H9 (cell line): Measurements from ENCODE around the gene MAJIN. TPM values are rescaled to one million over a fixed set of nuclear protein-coding genes. Genes with fewer than 3 reads are reported as not detected.

Source experiments
- DNase-seq: peaks from one replicate; pipeline ENCODE4 v3.0.0-alpha.2; 2017
- H2AFZ ChIP-seq: one replicate; pipeline ENCODE4 v1.6.1; 2013; ENCODE audit warnings: mild to moderate bottlenecking, low read length, control low read depth, moderate library complexity
- H2AK5ac ChIP-seq: 2 replicates; pipeline ENCODE4 v1.6.1; 2013; ENCODE audit warnings: low read length, control low read depth, mixed read lengths; ENCODE audit not compliant: insufficient read length
- H2BK120ac ChIP-seq: one replicate; pipeline ENCODE4 v1.6.1; 2013; ENCODE audit warnings: low read depth, mild to moderate bottlenecking, low read length, control low read depth, inconsistent platforms; ENCODE audit not compliant: poor library complexity, severe bottlenecking
- H2BK12ac ChIP-seq: 2 replicates; pipeline ENCODE4 v1.6.1; 2013; ENCODE audit warnings: low read length, control low read depth, mixed read lengths, low read depth; ENCODE audit not compliant: insufficient read length
- H2BK15ac ChIP-seq: 2 replicates; pipeline ENCODE4 v1.6.1; 2013; ENCODE audit warnings: low read depth, low read length, control low read depth
- H2BK20ac ChIP-seq: one replicate; pipeline ENCODE4 v1.6.1; 2013; ENCODE audit warnings: low read depth, mild to moderate bottlenecking, low read length, control low read depth, inconsistent platforms; ENCODE audit not compliant: poor library complexity, severe bottlenecking
- H2BK5ac ChIP-seq: 2 replicates; pipeline ENCODE4 v1.6.1; 2013; ENCODE audit warnings: low read length, control low read depth, mixed read lengths; ENCODE audit not compliant: insufficient read length
- H3K14ac ChIP-seq: 2 replicates; pipeline ENCODE4 v1.6.1; 2013; ENCODE audit warnings: low read length, control low read depth; ENCODE audit not compliant: insufficient read depth
- H3K18ac ChIP-seq: 2 replicates; pipeline ENCODE4 v1.6.1; 2013; ENCODE audit warnings: low read depth, mild to moderate bottlenecking, mixed read lengths, low read length, control low read depth; ENCODE audit not compliant: insufficient read length
- H3K23ac ChIP-seq: 2 replicates; pipeline ENCODE4 v1.6.1; 2013; ENCODE audit warnings: low read length, control low read depth, mixed read lengths, low read depth; ENCODE audit not compliant: insufficient read length
- H3K23me2 ChIP-seq: 2 replicates; pipeline ENCODE4 v1.6.1; 2013; ENCODE audit warnings: low read depth, mild to moderate bottlenecking, mixed read lengths, low read length, control low read depth; ENCODE audit not compliant: insufficient read length, poor library complexity, severe bottlenecking
- H3K27ac ChIP-seq: 2 replicates; pipeline ENCODE4 v1.5.1; 2013; ENCODE audit warnings: low read length, control low read depth, mixed read lengths, low read depth; ENCODE audit not compliant: insufficient read length
- H3K27me3 ChIP-seq: 2 replicates; pipeline ENCODE4 v1.6.1; 2013; ENCODE audit warnings: low read length, control low read depth, inconsistent platforms; ENCODE audit not compliant: insufficient read depth
- H3K4ac ChIP-seq: 2 replicates; pipeline ENCODE4 v1.6.1; 2013; ENCODE audit warnings: low read depth, mild to moderate bottlenecking, control low read depth, inconsistent platforms, low read length, moderate library complexity
- H3K4me1 ChIP-seq: 2 replicates; pipeline ENCODE4 v1.6.1; 2013; ENCODE audit warnings: low read length, control low read depth, inconsistent platforms; ENCODE audit not compliant: insufficient read depth
- H3K4me2 ChIP-seq: 2 replicates; pipeline ENCODE4 v1.6.1; 2013; ENCODE audit warnings: low read length, control low read depth, mixed read lengths; ENCODE audit not compliant: insufficient read length, insufficient read depth
- H3K56ac ChIP-seq: 2 replicates; pipeline ENCODE4 v1.6.1; 2013; ENCODE audit warnings: low read depth, mild to moderate bottlenecking, mixed read lengths, low read length, control low read depth; ENCODE audit not compliant: insufficient read length
- H3K79me1 ChIP-seq: 2 replicates; pipeline ENCODE4 v1.6.1; 2013; ENCODE audit warnings: low read depth, mild to moderate bottlenecking, moderate library complexity, low read length, control low read depth, inconsistent platforms; ENCODE audit not compliant: insufficient read depth, poor library complexity, severe bottlenecking
- H3K79me2 ChIP-seq: 2 replicates; pipeline ENCODE4 v1.6.1; 2013; ENCODE audit warnings: low read length, control low read depth, inconsistent platforms; ENCODE audit not compliant: insufficient read depth
- H3K9ac ChIP-seq: 2 replicates; pipeline ENCODE4 v1.6.1; 2013; ENCODE audit warnings: low read length, control low read depth, mixed read lengths; ENCODE audit not compliant: insufficient read length; ENCODE audit errors: extremely low read depth
- H3K9me3 ChIP-seq: one replicate; pipeline ENCODE4 v1.6.1; 2013; ENCODE audit warnings: low read depth, low read length, inconsistent platforms; ENCODE audit not compliant: control insufficient read depth
- H3T11ph ChIP-seq: one replicate; pipeline ENCODE4 v1.6.1; 2013; ENCODE audit warnings: mild to moderate bottlenecking, low read length, control low read depth, inconsistent platforms
- H4K20me1 ChIP-seq: one replicate; pipeline ENCODE4 v1.6.1; 2013; ENCODE audit not compliant: control insufficient read depth, insufficient read length, insufficient read depth
- H4K5ac ChIP-seq: 2 replicates; pipeline ENCODE4 v1.6.1; 2013; ENCODE audit warnings: low read depth, mild to moderate bottlenecking, mixed read lengths, low read length, control low read depth; ENCODE audit not compliant: insufficient read length
- H4K8ac ChIP-seq: replicated peaks from 2 replicates; pipeline ENCODE4 v1.6.1; 2013; ENCODE audit warnings: low read length, control low read depth, mixed read lengths, low read depth; ENCODE audit not compliant: insufficient read length
- H4K91ac ChIP-seq: 2 replicates; pipeline ENCODE4 v1.6.1; 2013; ENCODE audit warnings: low read depth, mild to moderate bottlenecking, moderate library complexity, mixed read lengths, low read length, control low read depth; ENCODE audit not compliant: insufficient read length
- H3K27ac Mint-ChIP-seq, 3 experiments: 2 replicates in 2 of 3; 3 replicates in 1 of 3; pipeline ENCODE4 v1.8.0; 2020 to 2021; ENCODE audit warnings: mixed read lengths in 3 of 3, mild to moderate bottlenecking in 1 of 3, moderate library complexity in 1 of 3
- H3K27me3 Mint-ChIP-seq: 2 replicates; pipeline ENCODE4 v1.8.0; 2021; ENCODE audit warnings: low read depth, mild to moderate bottlenecking, moderate library complexity, mixed read lengths
- H3K36me3 Mint-ChIP-seq, 3 experiments: 2 replicates in 2 of 3; 3 replicates in 1 of 3; pipeline ENCODE4 v1.8.0; 2020 to 2021; ENCODE audit warnings: low read depth in 3 of 3, mixed read lengths in 3 of 3; ENCODE audit not compliant: insufficient read depth in 1 of 3
- H3K4me1 Mint-ChIP-seq, 2 experiments: 2 replicates each; pipeline ENCODE4 v1.8.0; 2020; ENCODE audit warnings: mixed read lengths in 2 of 2
- H3K4me3 Mint-ChIP-seq, 2 experiments: 2 replicates in 1 of 2; 3 replicates in 1 of 2; pipeline ENCODE4 v1.8.0; 2020 to 2021; ENCODE audit warnings: mild to moderate bottlenecking in 2 of 2, mixed read lengths in 2 of 2, moderate library complexity in 1 of 2
- H3K9me3 Mint-ChIP-seq, 2 experiments: 2 replicates in 1 of 2; 3 replicates in 1 of 2; pipeline ENCODE4 v1.8.0; 2020; ENCODE audit warnings: mild to moderate bottlenecking in 2 of 2, mixed read lengths in 2 of 2, moderate library complexity in 1 of 2
- WGBS: extraction: QIAGEN DNeasy Blood & Tissue Kit; methylation state at CpG from one replicate; pipeline ENCODE4 v1.1.7; 2013; ENCODE audit warnings: missing lambda C conversion rate, low lambda C conversion rate, mixed read lengths; ENCODE audit not compliant: insufficient read length; ENCODE audit errors: extremely low coverage; 5-methylcytosine and 5-hydroxymethylcytosine counted together
- total RNA-seq: library from RNA; stranded (reverse); gene quantifications from 2 replicates; pipeline ENCODE4 v1.2.1, GENCODE V29; 2021
- TF ChIP-seq, protein P1 (sequence below): fragments of 200-600 bp; sonication (generic); conservative IDR thresholded peaks from 3 replicates; pipeline ENCODE4 v1.8.0; 2021; ENCODE audit warnings: antibody characterized with exemption, mild to moderate bottlenecking

The MAJIN gene
- total RNA-seq, 1 experiment from 2014 or later: not detected

DNA sequence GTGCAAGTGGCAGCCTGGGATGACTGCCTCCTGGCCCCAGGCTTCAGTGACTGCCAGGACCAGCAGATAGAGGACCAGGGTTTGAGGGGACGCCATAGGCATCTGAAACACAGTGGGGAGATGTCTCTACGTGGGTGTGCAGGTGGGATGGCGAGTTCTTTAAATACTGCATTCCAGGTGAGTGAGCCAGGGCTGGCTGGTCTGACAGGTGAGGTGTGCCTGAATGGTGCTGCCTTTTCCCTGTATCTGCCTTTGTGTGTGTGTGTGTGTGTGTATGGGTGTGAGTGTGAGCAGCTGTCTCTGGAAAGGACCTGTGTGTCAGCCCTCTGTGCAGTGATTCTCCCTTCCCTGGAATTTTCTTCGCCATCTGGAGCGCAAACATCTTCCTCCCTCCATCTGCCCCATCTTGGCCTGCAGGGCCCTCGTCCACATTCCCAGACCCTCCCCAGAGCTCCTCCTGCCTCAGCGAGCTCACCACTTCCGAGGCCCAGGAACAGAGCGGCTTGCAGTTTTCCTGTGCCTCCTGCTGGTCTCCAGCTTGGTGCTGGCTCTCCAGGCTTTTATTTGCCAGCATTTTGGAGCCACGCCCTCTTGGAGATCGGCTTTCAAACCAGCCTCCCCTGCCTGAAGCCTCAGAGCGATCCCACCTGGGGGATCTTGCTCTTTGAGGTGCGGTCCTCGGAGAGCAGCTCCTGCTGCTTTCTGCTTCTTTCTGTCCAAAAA, 36.4 kb downstream of the MAJIN start, which contains the start of gene GPHA2:
TSS of gene GPHA2 (minus strand) at position 535 of the 723 bp plus-strand sequence. CDS start at position 102, 433 bp downstream.
- no peak within 1 kb of the TSS for H2BK15ac ChIP-seq
- H3K4me3 Mint-ChIP-seq: peak within 1 kb of the TSS in 1 of 2 experiments; percentile 42; a peak in 4 of 5 replicates
- H2AK5ac ChIP-seq: no peak within 1 kb of the TSS
- no peak within 1 kb of the TSS for H2BK20ac ChIP-seq
- H3K27ac ChIP-seq: no peak within 1 kb of the TSS
- no peak within 1 kb of the TSS for H2BK5ac ChIP-seq
- no peaks in the 10 kb centered on the region for H3K9me3 ChIP-seq
- H4K20me1 ChIP-seq: no peaks in the 10 kb centered on the region
- H3K23me2 ChIP-seq: peaks cover 4% of the 10 kb centered on the region
- no peak within 1 kb of the TSS for H3K18ac ChIP-seq
- H2AFZ ChIP-seq: no peak within 1 kb of the TSS
- peaks cover 21 to 51% of the 10 kb centered on the region in 2 experiments for H3K4me1 Mint-ChIP-seq
- no peak within 1 kb of the TSS for H4K91ac ChIP-seq
- peak; percentile 91 for DNase-seq
- TF ChIP-seq, protein P1, sequence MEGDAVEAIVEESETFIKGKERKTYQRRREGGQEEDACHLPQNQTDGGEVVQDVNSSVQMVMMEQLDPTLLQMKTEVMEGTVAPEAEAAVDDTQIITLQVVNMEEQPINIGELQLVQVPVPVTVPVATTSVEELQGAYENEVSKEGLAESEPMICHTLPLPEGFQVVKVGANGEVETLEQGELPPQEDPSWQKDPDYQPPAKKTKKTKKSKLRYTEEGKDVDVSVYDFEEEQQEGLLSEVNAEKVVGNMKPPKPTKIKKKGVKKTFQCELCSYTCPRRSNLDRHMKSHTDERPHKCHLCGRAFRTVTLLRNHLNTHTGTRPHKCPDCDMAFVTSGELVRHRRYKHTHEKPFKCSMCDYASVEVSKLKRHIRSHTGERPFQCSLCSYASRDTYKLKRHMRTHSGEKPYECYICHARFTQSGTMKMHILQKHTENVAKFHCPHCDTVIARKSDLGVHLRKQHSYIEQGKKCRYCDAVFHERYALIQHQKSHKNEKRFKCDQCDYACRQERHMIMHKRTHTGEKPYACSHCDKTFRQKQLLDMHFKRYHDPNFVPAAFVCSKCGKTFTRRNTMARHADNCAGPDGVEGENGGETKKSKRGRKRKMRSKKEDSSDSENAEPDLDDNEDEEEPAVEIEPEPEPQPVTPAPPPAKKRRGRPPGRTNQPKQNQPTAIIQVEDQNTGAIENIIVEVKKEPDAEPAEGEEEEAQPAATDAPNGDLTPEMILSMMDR: 0 out of 3 replicates have a peak, but pooled peaks have one; percentile 15
- no CpG with 5 or more reads among the region's 14 CpGs for WGBS
- no peaks in the 10 kb centered on the region for H3K9me3 Mint-ChIP-seq
- no peak within 1 kb of the TSS for H2BK120ac ChIP-seq
- H3K4ac ChIP-seq: no peak within 1 kb of the TSS
- no peak within 1 kb of the TSS for H4K5ac ChIP-seq
- no peak within 1 kb of the TSS for H3K23ac ChIP-seq
- H3K79me2 ChIP-seq: no peaks in the 10 kb centered on the region
- H3K27ac Mint-ChIP-seq: peak within 1 kb of the TSS in 2 of 3 experiments; percentile 88 to 94; a peak in 4 of 7 replicates
- no peaks in the 10 kb centered on the region for H3K79me1 ChIP-seq
- H4K8ac ChIP-seq: no peak within 1 kb of the TSS
- H3K36me3 Mint-ChIP-seq: peaks cover 0 to 4% (median 0%) of the 10 kb centered on the region in 3 experiments; a peak in 2 of 7 replicates
- H3T11ph ChIP-seq: no peak within 1 kb of the TSS
- H3K14ac ChIP-seq: no peak within 1 kb of the TSS; the same call in 1 of the 2 replicates
- H2BK12ac ChIP-seq: no peak within 1 kb of the TSS
- peaks cover 7% of the 10 kb centered on the region; the same call in 1 of the 2 replicates for H3K4me1 ChIP-seq
- H3K56ac ChIP-seq: no peak within 1 kb of the TSS
- H3K9ac ChIP-seq: no peak within 1 kb of the TSS
- peak within 1 kb of the TSS; percentile 34 for H3K4me2 ChIP-seq
- no peaks in the 10 kb centered on the region for H3K27me3 ChIP-seq
- H3K27me3 Mint-ChIP-seq: peaks cover 9% of the 10 kb centered on the region
